ENCODE data around the gene NPTX2.

GRCh38 chr7:98630770-98631169 is 13.7 kb downstream of the NPTX2 start:
- no peak for TF ChIP-seq CTCF (IDR thresholded peaks at IDR 0.05 in 2 of 3, conservative IDR thresholded peaks at IDR 0.05 in 1 of 3; ENCODE audit: borderline replicate concordance in 1 of 3, insufficient read depth in 1 of 3, low read depth in 2 of 3, low read length in 2 of 3)
- no peak for TF ChIP-seq CEBPB (IDR thresholded peaks at IDR 0.05; ENCODE audit: low read depth)
- TF ChIP-seq POLR2A (IDR thresholded peaks at IDR 0.05; ENCODE audit: borderline replicate concordance, extremely low read depth, insufficient read depth, insufficient read length) = no peak
- no peak for TF ChIP-seq MAX (IDR thresholded peaks at IDR 0.05)
- TF ChIP-seq POLR2AphosphoS5 (IDR thresholded peaks at IDR 0.05; ENCODE audit: low read depth, low read length) = no peak
- no peak for TF ChIP-seq CBX3 (IDR thresholded peaks at IDR 0.05; ENCODE audit: low read depth)
- TF ChIP-seq EZH2 (IDR thresholded peaks at IDR 0.05) = no peak

All from HCT116 (cell line).